Activated T-cell treated with anti-CD3 and anti-CD28 coated beads, Interleukin-2, amount 50 U/mL, for 24 hours (primary cell): ENCODE results near the gene SLC25A25.
A peak's percentile ranks its signal among the peaks of the same experiment; 100 is the strongest.
"Not testable (repeated sequence)": the region's sequence is repeated elsewhere in the genome, so short reads cannot be mapped to it uniquely, and the experiment has no call there.

Experiments
- DNase-seq: peaks from one replicate; pipeline ENCODE4 v3.0.0-alpha.2; 2020
- H3K27ac Mint-ChIP-seq: 2 replicates; pipeline ENCODE4 v1.8.0; 2020; ENCODE audit warnings: mild to moderate bottlenecking, mixed read lengths
- H3K27me3 Mint-ChIP-seq: 2 replicates; pipeline ENCODE4 v1.8.0; 2020; ENCODE audit warnings: mixed read lengths
- H3K36me3 Mint-ChIP-seq: 2 replicates; pipeline ENCODE4 v1.8.0; 2020; ENCODE audit warnings: low read depth, mixed read lengths
- H3K4me1 Mint-ChIP-seq: 2 replicates; pipeline ENCODE4 v1.8.0; 2020; ENCODE audit warnings: low read depth, mixed read lengths
- H3K4me3 Mint-ChIP-seq: 2 replicates; pipeline ENCODE4 v1.8.0; 2020; ENCODE audit warnings: mild to moderate bottlenecking, moderate library complexity, mixed read lengths
- H3K9me3 Mint-ChIP-seq: 2 replicates; pipeline ENCODE4 v1.8.0; 2020; ENCODE audit warnings: mixed read lengths

SLC25A25 gene

DNA sequence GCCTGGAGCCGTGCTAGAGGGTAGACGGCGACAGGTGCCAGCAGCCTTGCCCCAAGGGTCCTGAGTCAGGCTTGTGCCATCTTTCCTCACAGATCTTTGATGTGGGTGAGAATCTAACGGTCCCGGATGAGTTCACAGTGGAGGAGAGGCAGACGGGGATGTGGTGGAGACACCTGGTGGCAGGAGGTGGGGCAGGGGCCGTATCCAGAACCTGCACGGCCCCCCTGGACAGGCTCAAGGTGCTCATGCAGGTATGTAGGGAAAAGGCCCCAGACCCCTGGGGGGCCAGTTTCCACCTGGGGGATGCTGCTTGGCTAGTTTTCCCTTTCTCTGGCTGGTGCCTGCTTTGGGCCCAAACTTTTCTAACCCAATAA lies 35.5 kb downstream of the SLC25A25 start:
- H3K4me3 Mint-ChIP-seq = no peak overlapping the region
- H3K27me3 Mint-ChIP-seq = no peaks in the 10 kb centered on the region
- peaks cover 82% of the 10 kb centered on the region for H3K36me3 Mint-ChIP-seq
- H3K9me3 Mint-ChIP-seq = no peaks in the 10 kb centered on the region
- H3K27ac Mint-ChIP-seq = peak overlapping the region; percentile 81
- H3K4me1 Mint-ChIP-seq = peaks cover 49% of the 10 kb centered on the region
- peak; percentile 57 for DNase-seq

DNA sequence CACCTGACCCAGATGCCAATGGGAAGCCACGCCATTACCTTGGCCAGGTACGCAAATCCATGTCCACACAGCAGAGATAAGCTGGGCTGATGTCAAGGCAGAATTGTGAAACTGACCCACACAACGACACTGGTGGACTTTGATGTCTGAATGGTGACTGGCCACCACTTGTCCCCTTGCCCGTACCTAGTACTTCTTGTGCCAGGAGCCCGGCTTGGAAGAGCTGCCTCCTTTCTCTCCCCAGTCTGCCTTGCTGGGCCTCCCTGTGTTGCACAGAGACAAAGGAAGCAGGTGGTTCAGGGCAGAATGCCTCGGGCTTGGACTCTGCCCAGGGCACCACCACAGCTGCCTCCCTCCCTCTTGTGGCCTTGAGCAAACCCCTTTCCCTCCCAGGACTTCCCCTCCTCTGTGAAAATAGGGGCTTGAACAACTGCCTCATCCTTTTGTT lies 36.2 kb downstream of the SLC25A25 start:
- H3K27ac Mint-ChIP-seq = peak overlapping the region; percentile 33
- peaks cover 42% of the 10 kb centered on the region for H3K4me1 Mint-ChIP-seq
- no peak overlapping the region for H3K4me3 Mint-ChIP-seq
- peaks cover 81% of the 10 kb centered on the region for H3K36me3 Mint-ChIP-seq
- no peaks in the 10 kb centered on the region for H3K27me3 Mint-ChIP-seq
- H3K9me3 Mint-ChIP-seq = no peaks in the 10 kb centered on the region
- DNase-seq = no peak

DNA sequence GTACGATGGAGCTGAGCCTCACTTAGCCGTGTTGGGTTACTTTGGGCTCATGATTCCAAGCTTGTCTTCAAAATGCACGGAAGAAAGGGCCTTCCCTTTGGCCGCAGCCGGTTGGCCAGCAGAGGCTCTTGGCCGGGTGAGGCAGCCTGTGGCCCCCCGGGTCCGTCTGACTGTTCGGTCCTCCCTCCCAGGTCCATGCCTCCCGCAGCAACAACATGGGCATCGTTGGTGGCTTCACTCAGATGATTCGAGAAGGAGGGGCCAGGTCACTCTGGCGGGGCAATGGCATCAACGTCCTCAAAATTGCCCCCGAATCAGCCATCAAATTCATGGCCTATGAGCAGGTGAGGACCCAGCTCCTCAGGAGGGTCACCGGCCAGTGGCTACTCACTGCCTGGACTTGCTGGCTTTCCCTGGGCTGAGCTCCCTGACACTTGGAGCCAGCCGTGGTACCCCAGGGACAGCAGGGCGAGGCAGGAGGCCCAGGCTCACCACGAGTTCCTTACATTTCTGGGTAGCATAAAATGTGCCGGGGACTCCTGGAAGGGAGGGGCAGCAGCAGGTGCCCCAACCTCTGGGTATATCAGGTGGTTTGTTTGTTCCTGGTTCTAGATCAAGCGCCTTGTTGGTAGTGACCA lies 37.6 kb downstream of the SLC25A25 start:
- no peaks in the 10 kb centered on the region for H3K9me3 Mint-ChIP-seq
- H3K4me3 Mint-ChIP-seq = no peak overlapping the region
- peaks cover 29% of the 10 kb centered on the region for H3K4me1 Mint-ChIP-seq
- no peaks in the 10 kb centered on the region for H3K27me3 Mint-ChIP-seq
- H3K27ac Mint-ChIP-seq = no peak overlapping the region
- DNase-seq = no peak
- H3K36me3 Mint-ChIP-seq = peaks cover 87% of the 10 kb centered on the region

DNA sequence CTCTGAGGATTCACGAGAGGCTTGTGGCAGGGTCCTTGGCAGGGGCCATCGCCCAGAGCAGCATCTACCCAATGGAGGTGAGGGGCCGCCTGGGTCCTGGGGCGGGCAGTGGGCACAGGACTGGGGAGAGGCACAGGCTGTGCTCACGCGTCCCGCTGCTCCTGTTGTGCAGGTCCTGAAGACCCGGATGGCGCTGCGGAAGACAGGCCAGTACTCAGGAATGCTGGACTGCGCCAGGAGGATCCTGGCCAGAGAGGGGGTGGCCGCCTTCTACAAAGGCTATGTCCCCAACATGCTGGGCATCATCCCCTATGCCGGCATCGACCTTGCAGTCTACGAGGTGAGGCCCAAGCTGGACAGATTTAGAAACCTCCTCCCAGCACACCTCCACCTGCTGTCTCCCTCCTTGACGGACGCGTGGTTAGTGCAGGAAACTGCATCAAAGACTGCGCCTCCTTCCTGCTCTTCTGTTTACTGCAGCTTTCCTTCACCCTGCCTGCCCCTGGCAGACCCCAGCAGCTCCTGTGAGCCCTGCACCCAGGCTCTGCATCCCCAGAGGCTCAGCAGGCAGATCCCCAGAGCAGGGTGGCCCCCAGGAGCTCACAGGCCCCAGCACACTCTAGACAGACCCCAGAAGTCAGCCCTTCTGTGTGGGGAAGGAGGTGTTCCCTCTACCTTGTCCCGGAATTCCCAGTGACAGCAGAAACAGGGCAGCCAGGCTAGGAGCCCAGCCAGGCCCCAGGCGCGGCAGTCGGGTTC lies 38.3 kb downstream of the SLC25A25 start:
- no peak for DNase-seq
- H3K9me3 Mint-ChIP-seq = no peaks in the 10 kb centered on the region
- peak overlapping the region; percentile 30 for H3K27ac Mint-ChIP-seq
- H3K36me3 Mint-ChIP-seq = peaks cover 85% of the 10 kb centered on the region
- no peaks in the 10 kb centered on the region for H3K27me3 Mint-ChIP-seq
- H3K4me3 Mint-ChIP-seq = no peak overlapping the region
- peaks cover 24% of the 10 kb centered on the region for H3K4me1 Mint-ChIP-seq

DNA sequence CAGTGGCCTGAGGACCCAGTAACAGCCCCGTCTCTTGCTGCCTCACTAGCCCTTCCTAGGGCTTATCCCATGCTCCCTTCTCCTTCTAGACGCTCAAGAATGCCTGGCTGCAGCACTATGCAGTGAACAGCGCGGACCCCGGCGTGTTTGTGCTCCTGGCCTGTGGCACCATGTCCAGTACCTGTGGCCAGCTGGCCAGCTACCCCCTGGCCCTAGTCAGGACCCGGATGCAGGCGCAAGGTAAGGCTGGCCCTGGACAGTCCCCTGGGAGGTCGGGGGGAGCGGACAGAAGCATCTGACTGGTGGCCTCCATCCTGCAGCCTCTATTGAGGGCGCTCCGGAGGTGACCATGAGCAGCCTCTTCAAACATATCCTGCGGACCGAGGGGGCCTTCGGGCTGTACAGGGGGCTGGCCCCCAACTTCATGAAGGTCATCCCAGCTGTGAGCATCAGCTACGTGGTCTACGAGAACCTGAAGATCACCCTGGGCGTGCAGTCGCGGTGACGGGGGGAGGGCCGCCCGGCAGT lies 39.0 kb downstream of the SLC25A25 start:
- peaks cover 22% of the 10 kb centered on the region for H3K4me1 Mint-ChIP-seq
- DNase-seq = no peak
- no peaks in the 10 kb centered on the region for H3K9me3 Mint-ChIP-seq
- H3K27me3 Mint-ChIP-seq = no peaks in the 10 kb centered on the region
- H3K27ac Mint-ChIP-seq = peak overlapping the region; percentile 30
- no peak overlapping the region for H3K4me3 Mint-ChIP-seq
- peaks cover 85% of the 10 kb centered on the region for H3K36me3 Mint-ChIP-seq

DNA sequence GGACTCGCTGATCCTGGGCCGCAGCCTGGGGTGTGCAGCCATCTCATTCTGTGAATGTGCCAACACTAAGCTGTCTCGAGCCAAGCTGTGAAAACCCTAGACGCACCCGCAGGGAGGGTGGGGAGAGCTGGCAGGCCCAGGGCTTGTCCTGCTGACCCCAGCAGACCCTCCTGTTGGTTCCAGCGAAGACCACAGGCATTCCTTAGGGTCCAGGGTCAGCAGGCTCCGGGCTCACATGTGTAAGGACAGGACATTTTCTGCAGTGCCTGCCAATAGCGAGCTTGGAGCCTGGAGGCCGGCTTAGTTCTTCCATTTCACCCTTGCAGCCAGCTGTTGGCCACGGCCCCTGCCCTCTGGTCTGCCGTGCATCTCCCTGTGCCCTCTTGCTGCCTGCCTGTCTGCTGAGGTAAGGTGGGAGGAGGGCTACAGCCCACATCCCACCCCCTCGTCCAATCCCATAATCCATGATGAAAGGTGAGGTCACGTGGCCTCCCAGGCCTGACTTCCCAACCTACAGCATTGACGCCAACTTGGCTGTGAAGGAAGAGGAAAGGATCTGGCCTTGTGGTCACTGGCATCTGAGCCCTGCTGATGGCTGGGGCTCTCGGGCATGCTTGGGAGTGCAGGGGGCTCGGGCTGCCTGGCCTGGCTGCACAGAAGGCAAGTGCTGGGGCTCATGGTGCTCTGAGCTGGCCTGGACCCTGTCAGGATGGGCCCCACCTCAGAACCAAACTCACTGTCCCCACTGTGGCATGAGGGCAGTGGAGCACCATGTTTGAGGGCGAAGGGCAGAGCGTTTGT lies 39.6 kb downstream of the SLC25A25 start:
- H3K27ac Mint-ChIP-seq = peak overlapping the region; percentile 53
- peaks cover 79% of the 10 kb centered on the region for H3K36me3 Mint-ChIP-seq
- H3K27me3 Mint-ChIP-seq = no peaks in the 10 kb centered on the region
- H3K4me1 Mint-ChIP-seq = peaks cover 15% of the 10 kb centered on the region
- DNase-seq = no peak
- no peak overlapping the region for H3K4me3 Mint-ChIP-seq
- no peaks in the 10 kb centered on the region for H3K9me3 Mint-ChIP-seq

DNA sequence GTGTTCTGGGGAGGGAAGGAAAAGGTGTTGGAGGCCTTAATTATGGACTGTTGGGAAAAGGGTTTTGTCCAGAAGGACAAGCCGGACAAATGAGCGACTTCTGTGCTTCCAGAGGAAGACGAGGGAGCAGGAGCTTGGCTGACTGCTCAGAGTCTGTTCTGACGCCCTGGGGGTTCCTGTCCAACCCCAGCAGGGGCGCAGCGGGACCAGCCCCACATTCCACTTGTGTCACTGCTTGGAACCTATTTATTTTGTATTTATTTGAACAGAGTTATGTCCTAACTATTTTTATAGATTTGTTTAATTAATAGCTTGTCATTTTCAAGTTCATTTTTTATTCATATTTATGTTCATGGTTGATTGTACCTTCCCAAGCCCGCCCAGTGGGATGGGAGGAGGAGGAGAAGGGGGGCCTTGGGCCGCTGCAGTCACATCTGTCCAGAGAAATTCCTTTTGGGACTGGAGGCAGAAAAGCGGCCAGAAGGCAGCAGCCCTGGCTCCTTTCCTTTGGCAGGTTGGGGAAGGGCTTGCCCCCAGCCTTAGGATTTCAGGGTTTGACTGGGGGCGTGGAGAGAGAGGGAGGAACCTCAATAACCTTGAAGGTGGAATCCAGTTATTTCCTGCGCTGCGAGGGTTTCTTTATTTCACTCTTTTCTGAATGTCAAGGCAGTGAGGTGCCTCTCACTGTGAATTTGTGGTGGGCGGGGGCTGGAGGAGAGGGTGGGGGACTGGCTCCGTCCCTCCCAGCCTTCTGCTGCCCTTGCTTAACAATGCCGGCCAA lies 40.4 kb downstream of the SLC25A25 start:
- Mint-ChIP-seq H3K9me3 (no peaks in the 10 kb centered on the region), H3K4me1 (peaks cover 8% of the 10 kb centered on the region), H3K27ac (peak overlapping the region; percentile 53), H3K36me3 (peaks cover 76% of the 10 kb centered on the region), H3K4me3 (no peak overlapping the region), H3K27me3 (no peaks in the 10 kb centered on the region)
- no peak for DNase-seq

DNA sequence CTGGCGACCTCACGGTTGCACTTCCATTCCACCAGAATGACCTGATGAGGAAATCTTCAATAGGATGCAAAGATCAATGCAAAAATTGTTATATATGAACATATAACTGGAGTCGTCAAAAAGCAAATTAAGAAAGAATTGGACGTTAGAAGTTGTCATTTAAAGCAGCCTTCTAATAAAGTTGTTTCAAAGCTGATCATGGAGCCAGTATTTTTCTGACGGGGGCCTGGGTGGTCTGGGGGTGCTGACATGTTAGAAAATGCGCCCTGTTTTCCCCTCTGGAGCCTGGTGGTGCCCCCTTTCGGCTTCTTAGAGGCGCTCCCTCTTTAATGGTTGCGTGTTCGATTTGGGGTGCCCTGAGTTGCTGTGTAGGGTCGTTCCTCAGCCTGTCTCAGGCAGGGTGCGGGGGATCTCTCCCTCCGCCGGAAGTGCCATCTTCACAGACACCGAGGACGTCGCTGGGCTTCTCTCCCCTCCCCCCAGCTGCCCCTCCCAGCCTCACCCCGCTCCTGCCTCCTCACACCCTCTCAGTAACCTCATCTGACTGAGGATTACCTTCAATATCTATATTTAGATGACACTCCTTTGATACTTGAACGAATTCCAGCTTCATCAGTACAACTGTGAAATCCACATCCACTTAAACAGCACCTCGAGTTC lies 41.1 kb downstream of the SLC25A25 start:
- H3K27ac Mint-ChIP-seq = no peak overlapping the region
- peaks cover 76% of the 10 kb centered on the region for H3K36me3 Mint-ChIP-seq
- H3K27me3 Mint-ChIP-seq = no peaks in the 10 kb centered on the region
- DNase-seq = no peak
- peaks cover 2% of the 10 kb centered on the region for H3K4me1 Mint-ChIP-seq
- no peak overlapping the region for H3K4me3 Mint-ChIP-seq
- no peaks in the 10 kb centered on the region for H3K9me3 Mint-ChIP-seq

DNA sequence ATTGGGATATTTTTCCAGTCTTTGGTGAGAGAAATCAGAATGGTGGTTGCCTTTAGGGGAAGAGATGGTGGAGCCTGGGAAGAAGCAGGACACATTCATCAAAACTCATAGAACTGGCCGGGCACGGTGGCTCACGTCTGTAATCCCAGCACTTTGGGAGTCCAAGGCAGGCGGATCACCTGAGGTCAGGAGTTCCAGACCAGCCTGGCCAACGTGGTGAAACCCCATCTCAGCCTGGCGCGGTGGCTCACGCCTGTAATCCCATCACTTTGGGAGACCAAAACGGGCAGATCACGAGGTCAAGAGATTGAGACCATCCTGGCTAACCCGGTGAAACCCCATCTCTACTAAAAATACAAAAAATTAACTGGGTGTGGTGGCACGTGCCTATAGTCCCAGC lies 43.7 kb downstream of the SLC25A25 start:
- H3K27ac Mint-ChIP-seq = peak overlapping the region; percentile 22
- H3K36me3 Mint-ChIP-seq = peaks cover 79% of the 10 kb centered on the region
- H3K4me3 Mint-ChIP-seq, H3K4me1 Mint-ChIP-seq, H3K27me3 Mint-ChIP-seq, DNase-seq, H3K9me3 Mint-ChIP-seq: not testable (repeated sequence)

DNA sequence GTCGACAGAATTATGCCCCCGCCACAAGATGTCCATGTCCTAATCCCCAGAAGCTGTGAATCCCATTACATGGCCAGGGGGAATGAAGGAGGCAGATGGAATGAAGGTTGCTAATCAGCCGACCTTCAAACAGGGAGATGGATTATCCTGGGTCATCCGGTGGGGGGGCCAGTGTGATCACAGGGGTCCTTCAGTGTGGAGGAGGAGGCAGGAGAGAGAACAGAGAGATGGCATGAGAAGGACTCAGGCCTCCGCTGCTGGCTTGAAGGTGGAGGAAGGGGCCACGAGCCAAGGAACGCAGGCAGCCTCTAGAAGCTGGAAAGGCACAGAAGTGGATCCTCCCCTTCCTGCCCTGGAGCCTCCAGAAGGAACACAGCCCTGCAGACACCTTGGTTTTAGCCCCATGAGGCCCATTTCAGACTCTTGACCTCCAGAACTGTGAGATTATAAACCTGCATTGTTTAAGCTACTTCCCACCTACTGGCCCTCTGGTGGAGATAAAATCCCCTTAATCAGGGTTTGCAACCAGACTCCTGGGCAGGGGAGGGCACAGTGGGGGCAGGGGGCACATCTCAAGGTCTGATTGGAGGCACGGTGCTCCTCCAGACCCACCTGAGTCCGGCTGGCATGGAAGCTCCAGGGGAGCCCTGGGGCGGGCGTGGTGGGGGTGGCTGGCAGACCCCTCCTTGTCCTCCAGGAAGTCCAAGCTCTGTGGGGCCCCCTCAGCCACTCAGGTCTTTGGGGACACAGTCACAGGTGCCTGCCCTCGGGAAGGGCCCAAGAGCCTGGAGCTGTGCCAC lies 45.7 kb downstream of the SLC25A25 start:
- Mint-ChIP-seq H3K27ac (no peak overlapping the region), H3K4me1 (peaks cover 11% of the 10 kb centered on the region), H3K4me3 (no peak overlapping the region), H3K27me3 (no peaks in the 10 kb centered on the region), H3K36me3 (peaks cover 64% of the 10 kb centered on the region), H3K9me3 (no peaks in the 10 kb centered on the region)
- no peak for DNase-seq

DNA sequence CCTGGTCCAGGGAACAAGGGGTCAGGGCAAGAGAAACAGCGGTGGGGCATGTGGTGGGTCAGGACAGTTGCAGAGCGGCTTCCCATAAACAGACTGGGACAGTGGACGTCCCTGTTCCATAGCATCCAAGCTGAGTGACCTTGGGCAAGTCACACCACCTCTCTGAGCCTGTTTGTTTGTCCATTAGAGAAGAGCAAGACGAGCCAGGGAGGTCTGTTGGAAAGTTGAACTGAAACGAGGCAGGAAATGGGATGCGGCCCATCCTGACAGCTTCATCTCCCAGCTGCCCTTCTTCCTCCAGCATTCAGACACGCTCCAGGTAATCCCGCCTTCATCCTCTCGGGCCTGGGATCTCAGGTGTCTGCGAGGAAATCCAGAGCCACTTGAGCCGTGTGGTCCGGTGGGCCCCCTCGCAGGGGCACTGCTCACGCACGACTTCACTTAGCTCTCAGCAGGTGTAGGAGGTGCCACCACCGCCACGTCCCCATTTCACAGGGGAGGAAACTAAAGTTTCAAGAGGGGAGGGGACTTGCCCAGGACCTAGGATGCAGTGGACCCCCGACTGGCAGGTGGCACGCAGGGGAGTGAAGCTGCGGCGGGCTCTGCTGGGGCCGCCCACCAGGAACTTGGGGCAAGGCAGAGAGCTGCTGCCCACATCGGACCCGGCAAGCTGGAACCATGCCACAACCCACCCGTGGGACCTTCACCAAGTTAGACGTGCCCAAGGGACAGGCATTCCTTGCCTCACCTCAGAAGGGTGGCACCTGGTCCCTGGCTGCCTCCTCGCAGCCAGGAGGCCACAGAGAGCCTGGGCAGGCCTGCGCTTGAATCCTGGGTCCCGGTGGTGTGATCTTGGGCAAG lies 46.5 kb downstream of the SLC25A25 start:
- DNase-seq = no peak
- Mint-ChIP-seq H3K27ac (no peak overlapping the region), H3K27me3 (no peaks in the 10 kb centered on the region)

DNA sequence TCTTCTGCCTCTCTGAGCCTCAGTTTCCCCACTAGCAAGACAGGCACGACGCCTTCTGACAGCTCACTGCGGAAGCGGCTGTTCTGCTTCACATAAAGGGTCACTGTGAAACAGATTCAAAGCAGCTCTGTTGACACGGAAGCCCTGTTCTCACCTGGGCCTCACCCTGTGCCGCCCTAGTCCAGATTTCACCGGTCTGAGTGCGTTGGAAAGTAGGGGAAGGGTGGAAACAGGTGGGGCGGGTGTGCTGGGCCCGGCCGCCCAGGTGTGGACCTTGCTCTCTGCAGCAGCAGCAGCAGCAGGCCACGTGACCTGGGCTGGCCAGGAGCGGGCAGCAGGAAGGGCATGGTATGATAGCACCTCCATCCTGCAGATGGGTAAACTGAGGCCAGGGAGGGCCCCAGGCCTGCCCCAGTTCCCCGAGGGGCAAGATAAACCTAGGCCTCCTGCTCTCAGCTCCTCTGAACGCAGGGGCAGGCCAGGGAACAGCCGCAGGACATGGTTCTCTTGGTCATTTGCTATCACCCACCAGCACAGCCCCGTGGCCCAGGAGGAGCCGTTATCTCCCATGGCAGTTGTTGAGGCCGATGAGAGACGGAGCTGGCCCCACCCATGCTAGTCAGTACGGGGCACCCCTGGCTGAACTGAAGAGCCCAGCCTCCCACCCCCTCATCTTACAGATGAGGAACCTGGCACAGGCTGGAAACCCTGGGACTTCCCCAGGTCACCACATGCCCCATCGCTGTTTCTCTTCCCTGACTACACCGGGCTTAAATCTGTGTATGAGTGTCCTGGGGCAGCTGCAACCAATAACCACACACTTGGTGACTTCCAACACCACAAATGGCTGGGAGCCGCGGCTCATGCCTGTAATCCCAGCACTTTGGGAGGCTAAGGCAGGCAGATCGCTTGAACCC lies 47.4 kb downstream of the SLC25A25 start:
- Mint-ChIP-seq H3K27ac (no peak overlapping the region), H3K36me3 (peaks cover 58% of the 10 kb centered on the region), H3K9me3 (no peaks in the 10 kb centered on the region), H3K4me1 (peaks cover 11% of the 10 kb centered on the region), H3K27me3 (no peaks in the 10 kb centered on the region), H3K4me3 (no peak overlapping the region)
- no peak for DNase-seq

More for the DNA sequence above, 46.5 kb downstream of the SLC25A25 start:
- Mint-ChIP-seq H3K4me3 (no peak overlapping the region), H3K36me3 (peaks cover 58% of the 10 kb centered on the region), H3K9me3 (no peaks in the 10 kb centered on the region), H3K4me1 (peaks cover 11% of the 10 kb centered on the region)
